C4-2B (cell line): ENCODE results near the gene ACSM2A.
"Not testable (repeated sequence)": the region's sequence is repeated elsewhere in the genome, so short reads cannot be mapped to it uniquely, and the experiment has no call there.

Experiments
- ZFX ChIP-seq: fragments of 450-650 bp; IDR thresholded peaks from 2 replicates; pipeline ENCODE4 v1.6.1; 2017
- TF ChIP-seq, protein P1 (sequence below): fragments of 450-650 bp; conservative IDR thresholded peaks from 2 replicates; pipeline ENCODE4 v1.5.1; 2017; ENCODE audit warnings: mild to moderate bottlenecking

DNA sequence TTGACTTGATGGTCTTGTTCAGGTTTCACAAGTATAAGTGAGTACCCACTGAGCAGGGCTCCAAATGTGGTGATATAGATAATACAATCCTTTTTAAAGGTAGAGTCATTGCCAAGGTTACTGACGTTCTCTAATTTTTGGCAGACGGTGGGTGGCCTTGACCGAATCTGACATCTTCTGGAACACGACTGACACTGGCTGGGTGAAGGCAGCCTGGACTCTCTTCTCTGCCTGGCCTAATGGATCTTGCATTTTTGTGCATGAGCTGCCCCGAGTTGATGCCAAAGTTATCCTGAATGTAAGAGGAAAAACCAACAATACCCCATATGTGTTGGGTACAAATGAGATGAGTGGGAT lies 27.6 kb upstream of the ACSM2A start:
- TF ChIP-seq, protein P1, sequence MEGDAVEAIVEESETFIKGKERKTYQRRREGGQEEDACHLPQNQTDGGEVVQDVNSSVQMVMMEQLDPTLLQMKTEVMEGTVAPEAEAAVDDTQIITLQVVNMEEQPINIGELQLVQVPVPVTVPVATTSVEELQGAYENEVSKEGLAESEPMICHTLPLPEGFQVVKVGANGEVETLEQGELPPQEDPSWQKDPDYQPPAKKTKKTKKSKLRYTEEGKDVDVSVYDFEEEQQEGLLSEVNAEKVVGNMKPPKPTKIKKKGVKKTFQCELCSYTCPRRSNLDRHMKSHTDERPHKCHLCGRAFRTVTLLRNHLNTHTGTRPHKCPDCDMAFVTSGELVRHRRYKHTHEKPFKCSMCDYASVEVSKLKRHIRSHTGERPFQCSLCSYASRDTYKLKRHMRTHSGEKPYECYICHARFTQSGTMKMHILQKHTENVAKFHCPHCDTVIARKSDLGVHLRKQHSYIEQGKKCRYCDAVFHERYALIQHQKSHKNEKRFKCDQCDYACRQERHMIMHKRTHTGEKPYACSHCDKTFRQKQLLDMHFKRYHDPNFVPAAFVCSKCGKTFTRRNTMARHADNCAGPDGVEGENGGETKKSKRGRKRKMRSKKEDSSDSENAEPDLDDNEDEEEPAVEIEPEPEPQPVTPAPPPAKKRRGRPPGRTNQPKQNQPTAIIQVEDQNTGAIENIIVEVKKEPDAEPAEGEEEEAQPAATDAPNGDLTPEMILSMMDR: not testable (repeated sequence)
- not testable (repeated sequence) for TF ChIP-seq ZFX
